Endothelial cell of umbilical vein (primary cell): ENCODE data around the gene UBXN1. TPM values are rescaled to one million over a fixed set of nuclear protein-coding genes. Genes with fewer than 3 reads are reported as not detected.

Experiments
- BruUV-seq: library from RNA; stranded (reverse); fragments of 400-500 nt; replicated peaks from 2 replicates; lab custom pipeline; 2021; lab: Mats Ljungman, UMichigan
- CTCF ChIA-PET: fragments of 300-600, 350-600 bp; sonication (Branson Sonifier 250); formaldehyde crosslinking; loops from one replicate; lab custom pipeline; 2021; ENCODE audit warnings: antibody characterized with exemption, inconsistent platforms; lab: Charles Lee
- POLR2A ChIA-PET: fragments of 300-600, 350-600 bp; sonication (Branson Sonifier 250); formaldehyde crosslinking; loops from one replicate; lab custom pipeline; 2021; ENCODE audit warnings: antibody characterized with exemption, inconsistent platforms; lab: Charles Lee
- DNase-seq: peaks from one replicate; pipeline ENCODE4 v3.0.0-alpha.2; 2011; ENCODE audit warnings: low read depth, low spot score
- FAIRE-seq: peaks from 2 replicates; lab custom pipeline; 2011; peaks lifted over from hg19 to GRCh38; lab: Jason Lieb, UNC
- H2AFZ ChIP-seq: 2 replicates; pipeline ENCODE4 v1.6.0; 2012; ENCODE audit warnings: low read depth, low read length, control low read depth, inconsistent platforms
- H3K27ac ChIP-seq: 2 replicates; pipeline ENCODE4 v1.5.1; 2011; ENCODE audit warnings: low read depth, mild to moderate bottlenecking, control low read depth, low read length, moderate library complexity; ENCODE audit not compliant: insufficient read depth
- H3K27me3 ChIP-seq, 2 experiments: 2 replicates each; pipeline versions ENCODE4 v1.6.0 to v1.6.1; 2011; ENCODE audit warnings: low read length in 2 of 2, mixed read lengths in 1 of 2; ENCODE audit not compliant: control insufficient read depth in 2 of 2, insufficient read depth in 2 of 2
- H3K36me3 ChIP-seq, 2 experiments: 2 replicates in 1 of 2; 3 replicates in 1 of 2; pipeline ENCODE4 v1.5.1; 2011; ENCODE audit warnings: low read length in 2 of 2, mild to moderate bottlenecking in 1 of 2, moderate library complexity in 1 of 2; ENCODE audit not compliant: control insufficient read depth in 2 of 2, insufficient read depth in 2 of 2; ENCODE audit errors: extremely low read depth in 1 of 2
- H3K4me1 ChIP-seq: 3 replicates; pipeline ENCODE4 v1.5.1; 2011; ENCODE audit warnings: mild to moderate bottlenecking, low read length; ENCODE audit not compliant: control insufficient read depth, insufficient read depth; ENCODE audit errors: extremely low read depth
- H3K4me2 ChIP-seq: 2 replicates; pipeline ENCODE4 v1.6.1; 2011; ENCODE audit warnings: low read length, control low read depth, mixed read lengths; ENCODE audit not compliant: insufficient read depth
- H3K4me3 ChIP-seq, 3 experiments: fragments of 200-600 bp in 1 of 3; sonication (generic), shearing (Covaris generic) in 1 of 3; replicated peaks in 1 of 3; 2 replicates each; pipeline ENCODE4 v1.5.1; 2011 to 2016; ENCODE audit warnings: control low read depth in 3 of 3, low read length in 3 of 3, mild to moderate bottlenecking in 2 of 3, inconsistent platforms in 1 of 3, low read depth in 1 of 3, moderate library complexity in 1 of 3; ENCODE audit not compliant: insufficient read depth in 1 of 3
- H3K79me2 ChIP-seq: 2 replicates; pipeline ENCODE4 v1.6.0; 2012; ENCODE audit warnings: low read length, inconsistent platforms; ENCODE audit not compliant: control insufficient read depth, insufficient read depth
- H3K9ac ChIP-seq: replicated peaks from 2 replicates; pipeline ENCODE3; 2011; ENCODE audit warnings: low read length, control low read depth; ENCODE audit not compliant: insufficient read depth; ENCODE audit errors: extremely low read depth
- H3K9me1 ChIP-seq: replicated peaks from 3 replicates; pipeline ENCODE4 v1.6.0; 2011; ENCODE audit warnings: mild to moderate bottlenecking, low read length; ENCODE audit not compliant: control insufficient read depth, insufficient read depth; ENCODE audit errors: extremely low read depth
- H3K9me3 ChIP-seq: replicated peaks from 2 replicates; pipeline ENCODE4 v1.5.1; 2012; ENCODE audit warnings: low read length, inconsistent platforms; ENCODE audit not compliant: control insufficient read depth, insufficient read depth
- H4K20me1 ChIP-seq: replicated peaks from 2 replicates; pipeline ENCODE3; 2011; ENCODE audit warnings: mild to moderate bottlenecking, low read length; ENCODE audit not compliant: control insufficient read depth, insufficient read depth; ENCODE audit errors: extremely low read depth
- EZH2 ChIP-seq: IDR thresholded peaks from 2 replicates; pipeline ENCODE4 v1.6.1; 2012; ENCODE audit warnings: borderline replicate concordance, low read depth, mild to moderate bottlenecking, moderate library complexity, low read length, inconsistent platforms; ENCODE audit not compliant: severe bottlenecking
- FOS ChIP-seq: IDR thresholded peaks from 2 replicates; pipeline ENCODE4 v1.6.1; 2011; ENCODE audit warnings: mild to moderate bottlenecking, low read length, moderate library complexity, borderline replicate concordance; ENCODE audit not compliant: insufficient read depth
- GATA2 ChIP-seq: IDR thresholded peaks from 2 replicates; pipeline ENCODE4 v1.7.0; 2011; ENCODE audit warnings: low read depth, mild to moderate bottlenecking, moderate library complexity, mixed read lengths, low read length; ENCODE audit not compliant: insufficient read length, insufficient read depth
- JUN ChIP-seq: IDR thresholded peaks from 2 replicates; pipeline ENCODE4 v1.6.1; 2011; ENCODE audit warnings: borderline replicate concordance, low read depth; ENCODE audit not compliant: insufficient read length, insufficient read depth
- MYC ChIP-seq: IDR thresholded peaks from one replicate; pipeline ENCODE4 v1.6.1; 2011; ENCODE audit warnings: mild to moderate bottlenecking, low read depth, low read length
- POLR2A ChIP-seq: IDR thresholded peaks from 2 replicates; pipeline ENCODE4 v1.6.1; 2012; ENCODE audit warnings: low read depth, mild to moderate bottlenecking, control low read depth, low read length
- POLR2AphosphoS5 ChIP-seq: IDR thresholded peaks from 2 replicates; pipeline ENCODE4 v1.6.1; 2012; ENCODE audit warnings: low read depth, mild to moderate bottlenecking, control low read depth, low read length, moderate library complexity; ENCODE audit not compliant: insufficient read depth
- dilution Hi-C: fragments of 300-500 bp; cut with MboI; formaldehyde crosslinking; loops from one replicate; pipeline ENCODE4 v1.15.0; 2019; ENCODE audit warnings: low sequenced_read_pairs; ENCODE audit not compliant: extremely low pct_ligation_motif_present
- intact Hi-C: fragments of 100-400 bp; cut with micrococcal nuclease; formaldehyde crosslinking; loops from one replicate; pipeline ENCODE4 v1.10.0; 2022
- polyA plus RNA-seq, 4 experiments: library from polyadenylated mRNA; depleted of rRNA in 3 of 4; stranded (reverse) in 3 of 4; unstranded in 1 of 4; fragments of >200 nt; gene quantifications; 2 replicates each; pipeline versions ENCODE4 v1.2.1 to v1.2.3, GENCODE V29; 2011 to 2012; ENCODE audit warnings: missing spikeins in 1 of 4
- total RNA-seq: library from RNA; stranded (reverse); gene quantifications from 2 replicates; pipeline ENCODE4 v1.2.3, GENCODE V29; 2021
- TF ChIP-seq, protein P1 (sequence below): IDR thresholded peaks from 2 replicates; pipeline ENCODE4 v1.6.1; 2011; ENCODE audit not compliant: insufficient read depth, insufficient read length
- TF ChIP-seq, protein P2 (sequence below), 2 donors: IDR thresholded peaks; 1 replicate in 1 of 2; 2 replicates in 1 of 2; pipeline ENCODE4 v1.5.1; 2011; ENCODE audit warnings: low read length in 2 of 2, mild to moderate bottlenecking in 2 of 2, moderate library complexity in 2 of 2, control low read depth in 1 of 2, inconsistent platforms in 1 of 2, low read depth in 1 of 2; ENCODE audit not compliant: insufficient read depth in 1 of 2; ENCODE audit errors: extremely low read depth in 1 of 2

Gene UBXN1
- total and polyA plus RNA-seq, 2 donors (not counting 3 experiments of a cell fraction or from before 2014, with no cell fraction given): 113 to 114 TPM

DNA sequence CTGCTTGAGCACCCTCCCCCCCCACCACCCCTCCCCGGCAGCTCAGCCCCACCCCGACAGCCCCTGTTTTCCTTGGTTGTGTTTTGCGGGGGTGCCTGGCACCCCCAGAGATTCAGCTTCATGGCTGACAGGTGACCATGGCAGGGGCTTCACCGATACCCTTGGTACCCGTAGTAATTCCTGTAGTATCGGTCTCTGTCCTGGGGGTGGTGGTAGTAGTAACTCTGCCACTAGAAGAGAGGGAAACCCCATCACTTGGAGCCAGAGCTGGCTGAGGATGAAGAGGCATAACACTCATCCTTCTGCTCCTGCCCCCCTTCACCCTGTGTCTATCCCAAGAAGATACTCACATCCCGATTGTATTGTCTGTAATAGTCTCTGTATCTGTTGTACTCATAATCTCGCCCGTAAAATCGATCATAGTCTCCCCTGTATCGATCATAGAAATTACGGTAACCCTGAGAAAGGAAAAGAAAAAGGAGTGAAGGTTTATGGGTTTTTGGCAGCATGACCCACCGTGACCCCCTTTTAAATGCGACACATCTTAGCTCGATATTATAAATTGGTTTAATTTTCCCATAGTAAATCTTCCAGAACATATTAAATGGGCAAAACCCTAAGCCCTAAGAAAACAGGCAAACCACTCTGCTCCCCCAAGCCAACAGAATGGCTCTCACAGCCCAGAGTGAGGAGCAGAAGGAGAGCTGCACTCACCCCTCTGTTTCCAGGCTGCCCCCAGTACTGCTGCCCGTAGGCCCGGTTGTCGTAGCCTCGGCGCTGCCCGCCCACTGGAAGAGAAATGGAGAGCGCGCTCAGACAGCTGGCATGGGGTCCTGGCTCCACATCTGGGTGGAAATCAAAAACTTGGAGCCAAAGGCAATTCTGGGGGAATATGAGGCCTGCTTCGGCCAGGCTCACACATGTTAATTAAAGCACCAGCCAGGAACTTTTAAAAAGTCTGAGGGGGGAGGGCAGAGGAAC lies 36.6 kb upstream of the UBXN1 start:
- no peaks in the 10 kb centered on the region for H3K27me3 ChIP-seq
- H4K20me1 ChIP-seq: no peaks in the 10 kb centered on the region
- no peak for TF ChIP-seq EZH2
- TF ChIP-seq, protein P1, sequence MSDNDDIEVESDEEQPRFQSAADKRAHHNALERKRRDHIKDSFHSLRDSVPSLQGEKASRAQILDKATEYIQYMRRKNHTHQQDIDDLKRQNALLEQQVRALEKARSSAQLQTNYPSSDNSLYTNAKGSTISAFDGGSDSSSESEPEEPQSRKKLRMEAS: no peak
- no peak for TF ChIP-seq POLR2A
- no peak for TF ChIP-seq FOS
- TF ChIP-seq MYC: no peak
- no peak for TF ChIP-seq POLR2AphosphoS5
- TF ChIP-seq, protein P2, sequence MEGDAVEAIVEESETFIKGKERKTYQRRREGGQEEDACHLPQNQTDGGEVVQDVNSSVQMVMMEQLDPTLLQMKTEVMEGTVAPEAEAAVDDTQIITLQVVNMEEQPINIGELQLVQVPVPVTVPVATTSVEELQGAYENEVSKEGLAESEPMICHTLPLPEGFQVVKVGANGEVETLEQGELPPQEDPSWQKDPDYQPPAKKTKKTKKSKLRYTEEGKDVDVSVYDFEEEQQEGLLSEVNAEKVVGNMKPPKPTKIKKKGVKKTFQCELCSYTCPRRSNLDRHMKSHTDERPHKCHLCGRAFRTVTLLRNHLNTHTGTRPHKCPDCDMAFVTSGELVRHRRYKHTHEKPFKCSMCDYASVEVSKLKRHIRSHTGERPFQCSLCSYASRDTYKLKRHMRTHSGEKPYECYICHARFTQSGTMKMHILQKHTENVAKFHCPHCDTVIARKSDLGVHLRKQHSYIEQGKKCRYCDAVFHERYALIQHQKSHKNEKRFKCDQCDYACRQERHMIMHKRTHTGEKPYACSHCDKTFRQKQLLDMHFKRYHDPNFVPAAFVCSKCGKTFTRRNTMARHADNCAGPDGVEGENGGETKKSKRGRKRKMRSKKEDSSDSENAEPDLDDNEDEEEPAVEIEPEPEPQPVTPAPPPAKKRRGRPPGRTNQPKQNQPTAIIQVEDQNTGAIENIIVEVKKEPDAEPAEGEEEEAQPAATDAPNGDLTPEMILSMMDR (IDR thresholded peaks at IDR 0.05; ENCODE audit: extremely low read depth in 1 of 2, insufficient read depth in 1 of 2, low read depth in 1 of 2, low read length in 2 of 2): no peak
- TF ChIP-seq JUN: no peak
- no peak for TF ChIP-seq GATA2
- POLR2A ChIA-PET: no interaction called here
- no peaks in the 10 kb centered on the region for H3K4me1 ChIP-seq
- no peak overlapping the region for H3K9ac ChIP-seq
- H3K36me3 ChIP-seq: peaks cover 42 to 49% of the 10 kb centered on the region in 2 experiments
- H3K4me3 ChIP-seq: no peak overlapping the region
- H2AFZ ChIP-seq: no peak overlapping the region
- DNase-seq (no peak), FAIRE-seq (no peak)
- dilution Hi-C loops (no loop called here), intact Hi-C loops (no loop called here)
- no peaks in the 10 kb centered on the region for H3K9me1 ChIP-seq
- no peaks in the 10 kb centered on the region for H3K9me3 ChIP-seq
- no peak overlapping the region for H3K4me2 ChIP-seq
- BruUV-seq: no TSS peak
- H3K79me2 ChIP-seq: peaks cover 30% of the 10 kb centered on the region
- no peak overlapping the region for H3K27ac ChIP-seq
- CTCF ChIA-PET: no interaction called here
